ENCODE measurements around the gene DGLUCY. TPM values are rescaled to one million over a fixed set of nuclear protein-coding genes. Genes with fewer than 3 reads are reported as not detected.
A peak's percentile ranks its signal among the peaks of the same experiment; 100 is the strongest.
"Not testable (repeated sequence)": the region's sequence is repeated elsewhere in the genome, so short reads cannot be mapped to it uniquely, and the experiment has no call there.

Gene DGLUCY
- total RNA-seq, 1 donor from 2014 or later: 8.3 TPM

DNA sequence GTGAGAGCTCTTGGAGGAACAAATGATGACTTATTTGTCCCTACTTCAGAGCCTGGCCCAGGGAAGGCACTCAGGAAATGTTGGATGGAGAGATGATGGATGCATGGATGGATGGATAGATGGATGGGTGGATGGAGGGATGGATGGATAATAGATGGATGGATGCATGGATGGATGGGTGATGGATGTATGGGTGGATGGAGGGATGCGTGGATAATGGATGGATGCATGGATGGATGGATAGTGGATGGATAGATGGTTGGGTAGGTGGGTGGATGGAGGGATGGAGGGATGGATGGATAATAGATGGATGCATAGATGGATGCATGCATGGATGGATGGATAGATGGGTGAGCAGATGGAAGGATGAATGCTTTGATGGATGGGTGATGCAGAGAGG lies 107.4 kb downstream of the DGLUCY start:
- no peaks in the 10 kb centered on the region for H3K36me3 Mint-ChIP-seq (ENCODE audit: unreplicated experiment)
- peak overlapping the region; percentile 9 for H3K27ac Mint-ChIP-seq (ENCODE audit: unreplicated experiment)
- DNase-seq: no peak
- H3K9me3 Mint-ChIP-seq (ENCODE audit: unreplicated experiment): peaks cover 2% of the 10 kb centered on the region
- no peak overlapping the region for H3K4me3 Mint-ChIP-seq (ENCODE audit: unreplicated experiment)
- no peaks in the 10 kb centered on the region for H3K27me3 Mint-ChIP-seq (ENCODE audit: unreplicated experiment)
- H3K4me1 Mint-ChIP-seq (ENCODE audit: low read depth, unreplicated experiment): no peaks in the 10 kb centered on the region
- TF ChIP-seq, protein P1, sequence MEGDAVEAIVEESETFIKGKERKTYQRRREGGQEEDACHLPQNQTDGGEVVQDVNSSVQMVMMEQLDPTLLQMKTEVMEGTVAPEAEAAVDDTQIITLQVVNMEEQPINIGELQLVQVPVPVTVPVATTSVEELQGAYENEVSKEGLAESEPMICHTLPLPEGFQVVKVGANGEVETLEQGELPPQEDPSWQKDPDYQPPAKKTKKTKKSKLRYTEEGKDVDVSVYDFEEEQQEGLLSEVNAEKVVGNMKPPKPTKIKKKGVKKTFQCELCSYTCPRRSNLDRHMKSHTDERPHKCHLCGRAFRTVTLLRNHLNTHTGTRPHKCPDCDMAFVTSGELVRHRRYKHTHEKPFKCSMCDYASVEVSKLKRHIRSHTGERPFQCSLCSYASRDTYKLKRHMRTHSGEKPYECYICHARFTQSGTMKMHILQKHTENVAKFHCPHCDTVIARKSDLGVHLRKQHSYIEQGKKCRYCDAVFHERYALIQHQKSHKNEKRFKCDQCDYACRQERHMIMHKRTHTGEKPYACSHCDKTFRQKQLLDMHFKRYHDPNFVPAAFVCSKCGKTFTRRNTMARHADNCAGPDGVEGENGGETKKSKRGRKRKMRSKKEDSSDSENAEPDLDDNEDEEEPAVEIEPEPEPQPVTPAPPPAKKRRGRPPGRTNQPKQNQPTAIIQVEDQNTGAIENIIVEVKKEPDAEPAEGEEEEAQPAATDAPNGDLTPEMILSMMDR (IDR thresholded peaks at IDR 0.05; ENCODE audit: partially characterized antibody, unreplicated experiment): no peak

DNA sequence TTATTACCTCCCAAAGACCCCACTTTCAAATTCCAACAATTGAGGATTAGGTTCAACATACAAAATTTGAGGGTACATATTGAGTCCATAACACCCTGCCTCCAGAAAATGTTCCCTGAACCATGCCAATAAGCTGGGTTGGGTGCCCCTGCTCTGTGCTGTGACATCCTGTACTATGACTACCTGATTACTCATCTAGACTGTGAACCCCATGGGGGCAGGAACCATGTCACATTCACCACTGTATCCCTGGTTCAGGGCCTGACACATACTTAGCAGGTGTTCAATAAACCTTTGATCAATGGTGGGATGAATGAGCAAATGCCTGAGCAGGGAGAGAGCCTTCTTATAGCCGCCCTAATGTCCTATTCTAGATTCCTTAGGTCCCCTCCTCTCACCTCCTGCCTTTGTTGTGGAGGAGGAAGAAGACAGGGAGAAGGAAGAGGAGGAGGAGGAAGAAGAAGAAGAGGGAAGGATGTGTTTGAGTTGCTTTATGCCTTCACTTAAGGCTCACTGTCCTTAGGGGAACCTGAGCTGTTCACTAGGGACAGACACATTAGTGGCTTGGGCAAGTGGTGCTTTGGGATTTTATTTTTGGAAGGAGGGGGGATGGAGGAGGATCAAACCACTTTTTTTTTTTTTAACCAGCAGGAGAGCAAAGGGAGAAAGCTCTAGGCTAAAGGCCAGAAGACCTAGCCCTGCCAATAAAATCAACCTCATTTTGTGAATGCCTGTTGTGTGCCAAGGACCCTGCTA lies 109.3 kb downstream of the DGLUCY start:
- TF ChIP-seq, protein P1 (IDR thresholded peaks at IDR 0.05; ENCODE audit: partially characterized antibody, unreplicated experiment): no peak
- H3K27ac Mint-ChIP-seq (ENCODE audit: unreplicated experiment): no peak overlapping the region
- H3K9me3 Mint-ChIP-seq (ENCODE audit: unreplicated experiment): peaks cover 2% of the 10 kb centered on the region
- H3K36me3 Mint-ChIP-seq (ENCODE audit: unreplicated experiment): no peaks in the 10 kb centered on the region
- no peak overlapping the region for H3K4me3 Mint-ChIP-seq (ENCODE audit: unreplicated experiment)
- DNase-seq: no peak
- H3K27me3 Mint-ChIP-seq (ENCODE audit: unreplicated experiment): no peaks in the 10 kb centered on the region
- no peaks in the 10 kb centered on the region for H3K4me1 Mint-ChIP-seq (ENCODE audit: low read depth, unreplicated experiment)

DNA sequence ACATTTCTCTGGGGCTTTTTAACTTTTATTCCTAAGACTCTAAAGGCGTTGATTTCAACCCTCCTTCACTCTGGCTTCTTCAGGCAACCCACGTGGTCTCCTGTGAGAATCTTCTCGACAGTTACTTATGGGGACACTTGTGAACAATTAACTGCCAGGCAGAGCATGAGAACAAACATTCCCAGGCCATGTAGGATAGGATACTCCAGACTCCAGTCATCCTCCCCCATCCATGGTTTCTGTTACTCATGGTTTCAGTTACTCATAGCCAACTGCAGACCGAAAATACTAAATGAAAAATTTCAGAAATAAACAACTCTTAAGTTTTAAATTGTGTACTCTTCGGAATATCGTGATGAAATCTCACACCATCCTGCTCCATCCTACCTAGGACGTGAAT lies 111.2 kb downstream of the DGLUCY start:
- TF ChIP-seq, protein P1 (IDR thresholded peaks at IDR 0.05; ENCODE audit: partially characterized antibody, unreplicated experiment): no peak
- H3K9me3 Mint-ChIP-seq (ENCODE audit: unreplicated experiment): peaks cover 2% of the 10 kb centered on the region
- no peaks in the 10 kb centered on the region for H3K4me1 Mint-ChIP-seq (ENCODE audit: low read depth, unreplicated experiment)
- H3K27ac Mint-ChIP-seq (ENCODE audit: unreplicated experiment): no peak overlapping the region
- peaks cover 3% of the 10 kb centered on the region for H3K27me3 Mint-ChIP-seq (ENCODE audit: unreplicated experiment)
- no peak overlapping the region for H3K4me3 Mint-ChIP-seq (ENCODE audit: unreplicated experiment)
- DNase-seq: no peak
- peaks cover 4% of the 10 kb centered on the region for H3K36me3 Mint-ChIP-seq (ENCODE audit: unreplicated experiment)

DNA sequence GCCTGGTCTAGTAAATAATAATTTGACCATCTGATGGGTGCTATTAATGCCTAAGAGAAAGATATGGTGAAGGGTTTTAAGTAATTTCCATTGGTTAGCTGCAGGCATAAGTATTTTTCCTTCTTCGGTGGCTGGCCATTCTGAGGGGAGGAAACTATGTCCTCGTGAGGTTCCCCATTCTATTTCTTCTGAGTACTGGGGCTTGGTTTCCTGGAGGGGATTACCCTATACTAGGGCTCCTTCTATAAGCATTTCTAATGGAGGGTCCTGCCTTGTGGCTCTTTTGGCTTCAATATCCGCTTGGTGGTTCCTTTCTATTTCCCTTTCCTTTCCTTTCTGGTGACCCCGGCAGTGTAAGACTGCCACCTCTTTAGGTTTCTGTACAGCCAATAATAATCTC lies 112.5 kb downstream of the DGLUCY start:
- H3K36me3 Mint-ChIP-seq (ENCODE audit: unreplicated experiment): peaks cover 10% of the 10 kb centered on the region
- H3K27ac Mint-ChIP-seq (ENCODE audit: unreplicated experiment); H3K4me3 Mint-ChIP-seq (ENCODE audit: unreplicated experiment); H3K27me3 Mint-ChIP-seq (ENCODE audit: unreplicated experiment); H3K9me3 Mint-ChIP-seq (ENCODE audit: unreplicated experiment); H3K4me1 Mint-ChIP-seq (ENCODE audit: low read depth, unreplicated experiment); DNase-seq: not testable (repeated sequence)

DNA sequence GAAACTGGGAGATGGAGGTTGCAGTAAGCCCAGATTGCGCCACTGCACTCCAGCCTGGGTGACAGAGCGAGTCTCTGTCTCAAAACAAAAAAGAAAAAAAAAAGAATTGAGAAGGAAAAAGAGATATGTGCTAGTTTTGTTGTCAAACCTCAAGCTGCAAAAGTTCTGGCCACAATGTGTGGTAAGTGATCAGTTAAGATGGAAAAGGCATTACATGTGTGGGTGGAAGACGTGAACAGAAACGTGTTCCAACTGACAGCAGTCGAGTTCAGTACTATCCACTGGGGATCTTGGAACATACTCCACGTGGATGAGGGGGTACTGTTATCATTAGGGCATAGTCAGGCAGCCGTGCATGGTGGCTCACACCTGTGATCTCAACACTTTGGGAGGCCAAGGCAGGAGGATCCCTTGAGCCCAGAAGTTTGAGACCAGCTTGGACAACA lies 113.3 kb downstream of the DGLUCY start:
- DNase-seq: no peak
- Mint-ChIP-seq H3K36me3 (ENCODE audit: unreplicated experiment) (peaks cover 10% of the 10 kb centered on the region), H3K4me1 (ENCODE audit: low read depth, unreplicated experiment) (no peaks in the 10 kb centered on the region), H3K27me3 (ENCODE audit: unreplicated experiment) (peaks cover 7% of the 10 kb centered on the region), H3K27ac (ENCODE audit: unreplicated experiment) (no peak overlapping the region), H3K4me3 (ENCODE audit: unreplicated experiment) (no peak overlapping the region), H3K9me3 (ENCODE audit: unreplicated experiment) (no peaks in the 10 kb centered on the region)
- TF ChIP-seq, protein P1 (IDR thresholded peaks at IDR 0.05; ENCODE audit: partially characterized antibody, unreplicated experiment): no peak

Measured in glutamatergic neuron (in vitro differentiated cells).